RWPE2 (cell line): Measurements from ENCODE around the gene SNX11.
"Not testable (repeated sequence)": the region's sequence is repeated elsewhere in the genome, so short reads cannot be mapped to it uniquely, and the experiment has no call there.

Experiments used
- ATAC-seq: fragments of 200-7000 bp; cut with Tn5 transposase; 3 replicates; pipeline ENCODE4 v1.9.1; 2021; ENCODE audit warnings: low read depth
- DNase-seq: peaks from one replicate; pipeline ENCODE4 v3.0.0-alpha.2; 2020; ENCODE audit warnings: low spot score
- H3K27ac ChIP-seq: fragments of 450-650 bp; 2 replicates; pipeline ENCODE4 v1.5.1; 2017; ENCODE audit warnings: mild to moderate bottlenecking; ENCODE audit not compliant: poor library complexity, severe bottlenecking
- H3K27me3 ChIP-seq: fragments of 250-450 bp; sonication (Bioruptor Pico); 2 replicates; pipeline ENCODE4 v1.5.1; 2021; ENCODE audit warnings: mild to moderate bottlenecking, moderate library complexity; ENCODE audit not compliant: insufficient read depth, poor library complexity, severe bottlenecking
- H3K36me3 ChIP-seq: fragments of 250-450 bp; sonication (Bioruptor Pico); 2 replicates; pipeline ENCODE4 v1.5.1; 2020; ENCODE audit warnings: low read depth, mild to moderate bottlenecking, moderate library complexity
- H3K4me1 ChIP-seq: fragments of 250-450 bp; sonication (Bioruptor Pico); 2 replicates; pipeline ENCODE4 v1.5.1; 2021; ENCODE audit warnings: mild to moderate bottlenecking, moderate library complexity; ENCODE audit not compliant: insufficient read depth, poor library complexity, severe bottlenecking
- H3K4me3 ChIP-seq: fragments of 250-450 bp; sonication (Bioruptor Pico); 2 replicates; pipeline ENCODE4 v1.5.1; 2021; ENCODE audit warnings: mild to moderate bottlenecking, moderate library complexity; ENCODE audit not compliant: severe bottlenecking
- H3K9me3 ChIP-seq: fragments of 250-450 bp; sonication (Bioruptor Pico); 2 replicates; pipeline ENCODE4 v1.5.1; 2021; ENCODE audit warnings: mild to moderate bottlenecking, moderate library complexity; ENCODE audit not compliant: severe bottlenecking
- TF ChIP-seq, protein P1 (sequence below): fragments of 450-650 bp; IDR thresholded peaks from one replicate; pipeline ENCODE4 v1.5.1; 2017; ENCODE audit warnings: mild to moderate bottlenecking, moderate library complexity; ENCODE audit not compliant: poor library complexity, severe bottlenecking

Gene SNX11

DNA sequence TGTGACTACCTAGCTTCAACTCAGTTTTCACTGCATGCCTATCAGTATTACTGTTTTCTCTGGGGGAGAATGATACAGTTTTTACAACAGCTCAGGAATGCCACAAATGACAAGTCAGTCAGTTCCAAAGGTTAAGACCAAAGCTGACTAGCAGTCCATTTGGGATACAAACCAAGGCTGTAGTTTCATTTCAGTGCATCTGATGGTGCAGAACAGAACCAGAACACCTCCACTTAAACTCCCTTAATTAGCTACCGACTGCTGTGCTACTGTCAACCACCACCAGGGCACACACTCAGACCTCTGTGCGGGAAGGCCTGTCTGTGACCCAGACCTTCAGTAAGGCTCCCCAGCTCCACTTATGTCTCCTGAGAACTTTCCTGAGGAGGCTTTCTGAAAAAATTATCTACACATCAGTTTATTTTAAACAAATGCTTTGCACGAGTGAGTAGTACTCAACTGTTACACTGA, 39.0 kb upstream of the SNX11 start:
- Histone ChIP-seq H3K4me1 (no peaks in the 10 kb centered on the region), H3K9me3 (no peaks in the 10 kb centered on the region), H3K4me3 (no peak overlapping the region), H3K27ac (no peak overlapping the region), H3K27me3 (no peaks in the 10 kb centered on the region), H3K36me3 (peaks cover 84% of the 10 kb centered on the region)
- ATAC-seq: peak; percentile 71
- TF ChIP-seq, protein P1, sequence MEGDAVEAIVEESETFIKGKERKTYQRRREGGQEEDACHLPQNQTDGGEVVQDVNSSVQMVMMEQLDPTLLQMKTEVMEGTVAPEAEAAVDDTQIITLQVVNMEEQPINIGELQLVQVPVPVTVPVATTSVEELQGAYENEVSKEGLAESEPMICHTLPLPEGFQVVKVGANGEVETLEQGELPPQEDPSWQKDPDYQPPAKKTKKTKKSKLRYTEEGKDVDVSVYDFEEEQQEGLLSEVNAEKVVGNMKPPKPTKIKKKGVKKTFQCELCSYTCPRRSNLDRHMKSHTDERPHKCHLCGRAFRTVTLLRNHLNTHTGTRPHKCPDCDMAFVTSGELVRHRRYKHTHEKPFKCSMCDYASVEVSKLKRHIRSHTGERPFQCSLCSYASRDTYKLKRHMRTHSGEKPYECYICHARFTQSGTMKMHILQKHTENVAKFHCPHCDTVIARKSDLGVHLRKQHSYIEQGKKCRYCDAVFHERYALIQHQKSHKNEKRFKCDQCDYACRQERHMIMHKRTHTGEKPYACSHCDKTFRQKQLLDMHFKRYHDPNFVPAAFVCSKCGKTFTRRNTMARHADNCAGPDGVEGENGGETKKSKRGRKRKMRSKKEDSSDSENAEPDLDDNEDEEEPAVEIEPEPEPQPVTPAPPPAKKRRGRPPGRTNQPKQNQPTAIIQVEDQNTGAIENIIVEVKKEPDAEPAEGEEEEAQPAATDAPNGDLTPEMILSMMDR: peak; percentile 18
- no peak for DNase-seq

DNA sequence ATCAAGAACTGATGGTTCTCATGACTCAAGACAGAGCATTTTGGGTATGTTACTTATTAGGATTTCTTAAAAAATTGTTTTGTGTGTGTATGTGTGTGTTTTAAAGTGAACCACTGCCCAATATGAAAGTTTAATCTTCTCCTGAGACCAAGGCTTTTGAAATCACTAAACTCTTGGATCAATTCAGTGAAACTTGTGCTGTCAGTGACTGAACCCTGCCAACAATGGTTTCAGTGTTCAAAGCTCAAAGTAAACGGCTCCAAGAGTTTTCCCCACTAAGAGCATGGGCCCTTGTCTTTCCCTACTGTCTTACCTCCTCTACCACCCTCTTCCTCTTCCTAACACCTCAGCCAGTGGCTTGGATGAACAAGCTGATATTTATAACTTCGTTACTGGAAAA, 37.4 kb upstream of the SNX11 start:
- peaks cover 90% of the 10 kb centered on the region for H3K36me3 ChIP-seq

DNA sequence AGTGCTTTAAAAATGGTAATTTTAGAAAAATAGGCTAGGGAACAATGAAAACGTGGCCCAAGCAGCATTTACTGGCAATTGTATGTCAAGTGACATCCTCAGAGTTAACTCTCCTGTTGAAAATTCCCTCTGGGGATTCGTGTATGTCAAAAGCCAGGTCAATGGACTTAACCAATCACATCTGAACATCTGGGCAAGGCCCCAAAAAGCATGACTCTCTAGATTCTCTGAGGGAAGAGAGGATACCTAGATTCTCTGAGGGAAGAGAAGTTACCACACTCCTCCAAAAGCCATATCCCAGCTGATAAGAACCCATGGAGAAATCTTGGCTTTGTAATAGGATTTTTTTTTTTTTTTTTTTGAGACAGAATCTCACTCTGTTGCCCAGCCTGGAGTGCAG, 35.9 kb upstream of the SNX11 start:
- DNase-seq (no peak), ATAC-seq (no peak)
- Histone ChIP-seq H3K27me3 (no peaks in the 10 kb centered on the region), H3K9me3 (no peaks in the 10 kb centered on the region), H3K36me3 (peaks cover 96% of the 10 kb centered on the region), H3K4me3 (no peak overlapping the region), H3K4me1 (no peaks in the 10 kb centered on the region), H3K27ac (no peak overlapping the region)
- TF ChIP-seq, protein P1: no peak

More for the DNA sequence above, 37.4 kb upstream of the SNX11 start:
- Histone ChIP-seq H3K4me1 (no peaks in the 10 kb centered on the region), H3K27me3 (no peaks in the 10 kb centered on the region), H3K9me3 (no peaks in the 10 kb centered on the region), H3K4me3 (no peak overlapping the region), H3K27ac (no peak overlapping the region)
- ATAC-seq: no peak
- TF ChIP-seq, protein P1: no peak
- no peak for DNase-seq

DNA sequence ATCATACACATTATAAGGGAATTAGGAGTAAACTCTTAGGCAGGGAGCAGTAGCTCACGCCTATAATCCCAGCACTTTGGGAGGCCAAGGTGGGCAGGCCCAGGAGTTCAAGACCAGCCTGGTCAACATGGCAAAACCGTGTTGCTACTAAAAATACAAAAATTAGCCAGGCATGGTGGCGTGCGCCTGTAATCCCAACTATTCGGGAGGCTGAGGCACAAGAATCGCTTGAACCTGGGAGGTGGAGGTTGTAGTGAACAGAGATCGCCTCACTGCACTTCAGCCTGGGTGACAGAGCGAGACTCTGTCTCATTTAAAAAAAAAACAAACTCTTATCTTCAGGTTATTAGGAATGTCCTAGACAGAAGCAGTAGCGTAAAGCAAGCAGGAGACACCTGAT, 34.8 kb upstream of the SNX11 start:
- H3K36me3 ChIP-seq: peaks cover 89% of the 10 kb centered on the region
- DNase-seq, H3K27me3 ChIP-seq, H3K27ac ChIP-seq, H3K4me1 ChIP-seq, ATAC-seq, H3K9me3 ChIP-seq, H3K4me3 ChIP-seq: not testable (repeated sequence)

DNA sequence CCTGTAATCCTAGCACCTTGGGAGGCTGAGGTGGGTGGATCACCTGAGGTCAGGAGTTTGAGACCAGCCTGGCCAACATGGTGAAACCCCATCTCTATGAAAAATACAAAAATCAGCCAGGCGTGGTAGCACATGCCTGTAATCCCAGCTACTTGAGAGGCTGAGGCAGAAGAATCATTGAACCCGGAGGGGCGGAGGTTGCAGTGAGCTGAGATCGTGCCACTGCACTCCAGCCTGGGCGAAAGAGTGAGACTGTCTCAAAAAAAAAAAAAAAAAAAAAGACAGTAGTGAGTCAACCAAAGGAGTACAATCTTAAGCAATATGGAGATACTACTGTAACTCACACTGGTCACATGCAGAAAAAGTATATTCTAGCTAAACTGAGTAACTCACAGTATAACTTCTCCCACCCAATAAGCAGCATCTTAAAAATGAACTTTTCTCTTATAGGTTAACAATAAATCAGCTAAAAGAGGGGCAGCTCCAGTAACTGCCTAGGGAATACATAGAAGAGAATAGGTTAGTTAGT, 33.9 kb upstream of the SNX11 start:
- H3K9me3 ChIP-seq, H3K4me1 ChIP-seq, H3K27me3 ChIP-seq, DNase-seq, ATAC-seq, H3K4me3 ChIP-seq, H3K27ac ChIP-seq: not testable (repeated sequence)
- H3K36me3 ChIP-seq: peaks cover 80% of the 10 kb centered on the region

DNA sequence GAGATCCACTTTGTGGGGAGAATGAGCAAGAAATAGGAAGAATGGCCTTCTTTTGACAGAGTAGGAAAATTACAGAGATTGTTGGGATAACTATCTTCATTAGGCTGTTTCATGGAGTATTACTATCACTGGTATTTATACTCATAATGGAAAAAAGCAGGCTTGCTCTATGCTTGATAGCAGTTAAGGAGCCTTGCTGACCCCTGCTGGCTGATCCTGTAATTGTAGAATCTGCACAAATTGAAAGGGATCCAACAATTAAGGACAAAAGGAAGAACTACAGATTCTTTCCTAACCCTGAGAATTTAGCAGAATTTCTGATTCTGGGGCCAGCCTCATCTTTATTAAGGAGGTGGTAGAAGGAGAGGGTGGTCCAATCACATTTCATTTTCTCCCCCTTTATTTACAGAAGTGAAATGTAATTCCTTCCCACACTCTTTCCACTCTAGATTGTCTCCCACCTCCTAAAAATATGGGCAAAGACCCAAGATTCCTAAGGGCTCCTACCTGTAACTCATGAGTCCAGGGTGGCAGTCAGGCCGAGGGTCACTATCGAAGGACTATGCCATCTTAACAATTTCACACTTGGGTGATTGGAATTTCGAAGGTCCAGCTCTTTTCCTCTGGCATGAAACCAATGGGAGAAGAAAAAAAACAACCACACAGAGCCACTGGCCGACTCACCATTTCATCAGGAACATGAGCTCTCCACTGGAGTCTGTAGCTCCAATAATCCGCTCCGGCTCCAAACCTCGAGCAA, 33.1 kb upstream of the SNX11 start:
- H3K4me1 ChIP-seq: no peaks in the 10 kb centered on the region
- H3K27me3 ChIP-seq: no peaks in the 10 kb centered on the region
- H3K36me3 ChIP-seq: peaks cover 72% of the 10 kb centered on the region
- TF ChIP-seq, protein P1: peak; percentile 89
- H3K27ac ChIP-seq: no peak overlapping the region
- ATAC-seq (peak; percentile 75), DNase-seq (no peak)
- no peaks in the 10 kb centered on the region for H3K9me3 ChIP-seq
- H3K4me3 ChIP-seq: no peak overlapping the region

DNA sequence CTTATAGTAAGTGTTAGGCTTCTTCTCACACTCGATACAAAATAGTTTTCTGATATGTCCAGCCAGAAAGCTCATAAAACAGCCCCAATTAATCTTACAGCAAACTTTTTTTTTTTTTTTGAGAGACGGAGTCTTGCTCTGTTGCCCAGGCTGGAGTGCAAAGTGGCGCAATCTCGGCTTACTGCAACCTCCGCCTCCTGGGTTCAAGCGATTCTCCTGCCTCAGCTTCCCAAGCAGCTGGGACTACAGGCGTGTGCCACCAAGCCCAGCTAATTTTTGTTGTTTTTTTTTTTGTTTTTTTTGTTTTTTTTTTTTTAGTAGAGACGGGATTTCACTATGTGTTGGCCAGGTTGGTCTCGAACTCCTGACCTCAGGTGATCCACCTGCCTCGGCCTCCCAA, 30.4 kb upstream of the SNX11 start:
- not testable (repeated sequence) for H3K27ac ChIP-seq, H3K4me1 ChIP-seq, DNase-seq, H3K9me3 ChIP-seq, ATAC-seq, H3K4me3 ChIP-seq, H3K27me3 ChIP-seq
- H3K36me3 ChIP-seq: peaks cover 49% of the 10 kb centered on the region
